Activated CD4-positive, alpha-beta T cell treated with anti-CD3 and anti-CD28 coated beads, Interleukin-2, amount 50 U/mL, for 48 hours (primary cell): ENCODE data around the gene WAPL.
"Not testable (repeated sequence)": the region's sequence is repeated elsewhere in the genome, so short reads cannot be mapped to it uniquely, and the experiment has no call there.

Experiments
- DNase-seq, 2 experiments: peaks; one replicate each; pipeline ENCODE4 v3.0.0-alpha.2; 2020

WAPL gene, protein sequence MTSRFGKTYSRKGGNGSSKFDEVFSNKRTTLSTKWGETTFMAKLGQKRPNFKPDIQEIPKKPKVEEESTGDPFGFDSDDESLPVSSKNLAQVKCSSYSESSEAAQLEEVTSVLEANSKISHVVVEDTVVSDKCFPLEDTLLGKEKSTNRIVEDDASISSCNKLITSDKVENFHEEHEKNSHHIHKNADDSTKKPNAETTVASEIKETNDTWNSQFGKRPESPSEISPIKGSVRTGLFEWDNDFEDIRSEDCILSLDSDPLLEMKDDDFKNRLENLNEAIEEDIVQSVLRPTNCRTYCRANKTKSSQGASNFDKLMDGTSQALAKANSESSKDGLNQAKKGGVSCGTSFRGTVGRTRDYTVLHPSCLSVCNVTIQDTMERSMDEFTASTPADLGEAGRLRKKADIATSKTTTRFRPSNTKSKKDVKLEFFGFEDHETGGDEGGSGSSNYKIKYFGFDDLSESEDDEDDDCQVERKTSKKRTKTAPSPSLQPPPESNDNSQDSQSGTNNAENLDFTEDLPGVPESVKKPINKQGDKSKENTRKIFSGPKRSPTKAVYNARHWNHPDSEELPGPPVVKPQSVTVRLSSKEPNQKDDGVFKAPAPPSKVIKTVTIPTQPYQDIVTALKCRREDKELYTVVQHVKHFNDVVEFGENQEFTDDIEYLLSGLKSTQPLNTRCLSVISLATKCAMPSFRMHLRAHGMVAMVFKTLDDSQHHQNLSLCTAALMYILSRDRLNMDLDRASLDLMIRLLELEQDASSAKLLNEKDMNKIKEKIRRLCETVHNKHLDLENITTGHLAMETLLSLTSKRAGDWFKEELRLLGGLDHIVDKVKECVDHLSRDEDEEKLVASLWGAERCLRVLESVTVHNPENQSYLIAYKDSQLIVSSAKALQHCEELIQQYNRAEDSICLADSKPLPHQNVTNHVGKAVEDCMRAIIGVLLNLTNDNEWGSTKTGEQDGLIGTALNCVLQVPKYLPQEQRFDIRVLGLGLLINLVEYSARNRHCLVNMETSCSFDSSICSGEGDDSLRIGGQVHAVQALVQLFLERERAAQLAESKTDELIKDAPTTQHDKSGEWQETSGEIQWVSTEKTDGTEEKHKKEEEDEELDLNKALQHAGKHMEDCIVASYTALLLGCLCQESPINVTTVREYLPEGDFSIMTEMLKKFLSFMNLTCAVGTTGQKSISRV (N-terminal part only)

GRCh38 chr10:86521678-86522509 is at the start of gene WAPL:
Gene WAPL (minus strand): TSS chr10:86521792. CDS start chr10:86518069, 3,723 bp downstream.
- peak; percentile 92 to 94 for DNase-seq

DNA sequence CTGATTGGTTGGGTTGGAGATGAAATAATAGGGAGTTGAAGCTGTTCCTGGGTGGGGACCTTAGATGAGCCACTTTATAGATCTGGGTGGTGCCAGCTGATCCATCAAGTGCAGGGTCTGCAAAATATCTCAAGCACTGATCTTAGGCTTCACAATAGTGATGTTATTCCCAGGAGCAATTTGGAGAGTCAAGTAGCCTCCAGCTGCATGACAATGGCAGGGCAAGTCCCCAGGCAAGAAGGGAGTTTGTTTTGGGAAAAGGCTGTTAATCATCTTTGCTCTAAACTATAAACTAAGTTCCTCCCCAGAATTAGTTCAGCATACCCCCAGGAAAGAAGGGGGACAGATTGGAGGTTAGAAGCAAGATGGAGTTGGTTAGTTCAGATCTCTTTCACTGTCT is 47.7 kb upstream of the WAPL start:
- no peak for DNase-seq

DNA sequence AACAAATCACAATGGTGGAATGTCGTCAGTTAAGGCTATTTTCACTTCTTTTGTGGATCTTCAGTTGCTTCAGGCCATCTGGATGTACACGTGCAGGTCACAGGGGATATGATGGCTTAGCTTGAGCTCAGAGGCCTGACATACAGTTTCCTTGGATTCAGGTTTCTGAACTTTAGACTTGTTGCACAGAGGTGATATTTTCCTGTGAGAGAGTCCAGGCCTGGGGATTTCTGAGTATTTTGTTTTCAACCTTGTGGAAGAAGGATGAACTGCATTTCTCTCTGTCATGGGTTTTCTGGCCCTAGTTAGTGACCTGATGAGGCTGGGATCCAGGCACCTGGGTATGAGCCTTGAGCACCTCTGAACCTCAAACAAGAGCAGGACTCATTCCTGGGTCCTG is 44.9 kb upstream of the WAPL start:
- DNase-seq = not testable (repeated sequence)

GRCh38 chr10:86563338-86563737 is 41.7 kb upstream of the WAPL start:
- not testable (repeated sequence) for DNase-seq

DNA sequence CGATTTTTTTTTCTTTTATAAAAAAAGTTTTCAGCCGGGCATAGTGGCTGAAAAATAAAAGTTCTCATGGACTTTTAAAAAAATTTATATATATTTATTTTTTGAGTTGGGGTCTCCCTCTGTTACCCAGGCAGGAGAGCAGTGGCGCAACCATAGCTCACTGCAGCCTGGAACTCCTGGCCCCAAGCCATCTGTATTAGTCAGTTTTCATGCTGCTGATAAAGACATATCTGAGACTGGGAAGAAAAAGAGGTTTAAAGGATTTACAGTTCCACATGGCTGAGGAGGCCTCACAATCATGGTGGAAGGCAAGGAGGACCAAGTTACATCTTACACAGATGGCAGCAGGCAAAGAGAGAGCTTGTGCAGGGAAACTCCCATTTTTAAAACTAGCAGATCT is 37.1 kb upstream of the WAPL start:
- not testable (repeated sequence) for DNase-seq

DNA sequence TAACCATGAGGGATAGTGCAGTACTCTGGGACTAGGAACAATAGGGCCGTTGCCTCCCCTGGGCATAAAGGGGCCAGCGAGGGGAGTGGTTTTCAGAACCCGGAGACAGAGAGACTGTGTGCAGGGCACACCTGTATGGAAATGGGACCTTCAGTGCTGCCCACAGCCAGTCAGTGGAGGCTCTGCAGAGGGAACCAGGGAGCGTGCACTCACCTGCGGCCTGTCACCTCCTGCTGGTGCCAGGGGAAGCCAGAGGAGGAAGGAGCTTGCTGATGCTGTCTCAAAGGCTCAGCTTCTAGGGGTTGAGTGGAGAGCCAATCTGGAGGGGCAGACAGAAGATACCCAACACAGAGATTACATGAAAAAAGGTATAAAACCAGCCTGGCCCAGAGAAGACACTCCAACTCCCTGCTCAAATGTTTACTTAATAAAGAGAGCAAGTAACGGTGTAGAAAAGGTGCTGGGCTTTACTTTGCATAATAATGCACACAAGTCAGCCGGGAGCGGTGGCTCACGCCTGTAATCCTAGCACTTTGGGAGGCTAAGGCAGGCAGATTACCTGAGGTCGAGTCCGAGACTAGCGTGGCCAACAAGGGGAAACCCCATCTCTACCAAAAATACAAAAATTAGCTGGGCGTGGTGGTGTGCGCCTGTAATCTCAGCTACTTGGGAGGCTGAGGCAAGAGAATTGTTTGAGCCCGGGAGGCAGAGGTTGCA is 35.5 kb upstream of the WAPL start:
- DNase-seq = no peak

DNA sequence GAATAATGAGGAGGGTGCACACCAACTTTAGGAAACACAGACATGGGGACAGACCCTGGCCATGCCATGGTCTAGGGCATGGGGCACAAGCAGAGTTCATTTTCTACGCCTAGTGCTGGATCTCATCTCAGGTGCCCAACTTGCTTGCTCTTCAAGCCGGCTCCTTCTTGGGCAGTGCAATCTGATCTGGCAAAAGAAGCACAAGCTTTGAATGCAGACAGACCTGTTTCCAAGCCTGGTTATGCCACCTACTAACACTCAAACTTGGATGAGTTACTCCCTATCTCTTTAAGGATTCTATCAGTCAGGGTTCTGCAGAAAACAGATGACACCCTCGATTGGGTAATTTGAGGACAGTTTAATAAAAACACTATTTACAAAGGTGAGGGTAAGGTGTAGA is 34.9 kb upstream of the WAPL start:
- DNase-seq = no peak

DNA sequence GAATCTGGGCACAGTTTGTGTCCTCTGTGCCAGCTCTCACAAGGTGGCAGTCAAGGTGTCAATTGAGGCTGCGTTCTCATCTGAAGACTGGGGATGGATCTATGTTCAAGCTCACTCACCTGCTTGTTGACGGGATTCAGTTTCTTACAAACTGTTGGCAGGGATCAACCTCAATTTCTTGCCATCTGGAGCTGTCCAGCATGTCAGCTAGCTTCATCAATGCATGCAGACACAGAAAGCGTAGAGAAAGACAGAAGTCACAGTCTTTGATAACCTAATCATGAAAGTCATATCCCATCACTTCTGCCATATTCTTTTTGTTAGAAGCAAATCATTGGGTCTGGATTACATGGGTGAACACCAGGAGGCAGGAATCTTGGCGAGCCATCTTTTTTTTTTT is 32.0 kb upstream of the WAPL start:
- DNase-seq = no peak

- no peak for DNase-seq
Observed at GRCh38 chr10:86553213-86553612, 31.6 kb upstream of the WAPL start.

DNA sequence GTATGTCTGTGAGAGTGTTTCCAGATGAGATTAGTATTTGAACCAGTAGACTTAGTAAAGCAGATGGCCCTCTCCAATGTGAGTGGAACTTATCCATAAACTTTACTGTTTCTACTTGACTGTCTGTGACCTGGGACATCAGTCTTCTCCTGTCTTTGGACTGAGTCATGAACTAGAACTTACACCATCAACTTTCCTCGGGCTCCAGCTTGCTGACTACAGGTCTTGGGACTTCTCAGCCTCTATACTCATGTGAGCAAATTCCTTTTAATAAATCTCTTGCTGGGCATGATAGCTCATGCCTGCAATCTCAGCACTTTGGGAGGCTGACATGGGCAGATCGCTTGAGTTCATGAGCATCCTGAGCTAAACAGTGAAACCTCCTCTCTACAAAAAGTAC is 25.7 kb upstream of the WAPL start:
- DNase-seq = no peak

DNA sequence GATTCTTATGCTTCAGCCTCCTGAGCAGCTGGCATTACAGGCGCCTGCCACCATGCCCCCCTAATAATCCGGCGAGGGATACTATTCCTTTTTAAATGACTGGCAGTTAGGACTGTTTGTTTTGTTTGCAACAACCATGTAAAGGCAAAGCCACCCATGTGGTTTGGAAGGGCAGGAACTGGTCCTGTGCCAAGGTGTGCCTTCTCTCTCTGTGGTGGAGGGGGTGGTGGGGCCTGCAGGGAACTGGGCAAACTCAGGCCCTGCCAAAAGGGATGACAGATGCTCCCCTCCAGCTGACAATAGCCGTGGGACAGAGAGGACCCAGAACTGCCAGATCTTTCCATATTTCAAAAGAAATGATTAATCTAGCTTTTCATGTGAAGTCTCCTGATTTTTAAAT is 23.5 kb upstream of the WAPL start:
- no peak for DNase-seq

DNA sequence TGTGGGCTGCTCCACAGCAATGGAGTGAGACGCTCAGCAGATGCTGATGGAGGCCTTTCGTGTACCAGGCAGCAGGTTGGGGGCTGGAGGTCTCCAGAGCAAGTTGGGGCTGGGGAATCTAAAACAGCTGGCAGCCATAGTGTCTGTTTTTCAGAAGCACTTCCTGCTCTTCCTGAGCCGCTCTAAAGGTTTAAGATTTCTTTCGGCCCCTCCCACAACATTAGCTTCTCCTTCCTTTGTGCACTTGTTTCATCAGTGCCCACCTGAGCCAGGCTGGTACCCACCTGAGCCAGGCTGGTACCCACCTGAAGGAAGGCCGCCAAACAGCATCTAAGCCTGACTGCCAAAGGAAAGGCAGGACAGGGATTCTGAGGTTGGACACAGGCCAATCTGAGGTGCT is 18.4 kb upstream of the WAPL start:
- DNase-seq = no peak

DNA sequence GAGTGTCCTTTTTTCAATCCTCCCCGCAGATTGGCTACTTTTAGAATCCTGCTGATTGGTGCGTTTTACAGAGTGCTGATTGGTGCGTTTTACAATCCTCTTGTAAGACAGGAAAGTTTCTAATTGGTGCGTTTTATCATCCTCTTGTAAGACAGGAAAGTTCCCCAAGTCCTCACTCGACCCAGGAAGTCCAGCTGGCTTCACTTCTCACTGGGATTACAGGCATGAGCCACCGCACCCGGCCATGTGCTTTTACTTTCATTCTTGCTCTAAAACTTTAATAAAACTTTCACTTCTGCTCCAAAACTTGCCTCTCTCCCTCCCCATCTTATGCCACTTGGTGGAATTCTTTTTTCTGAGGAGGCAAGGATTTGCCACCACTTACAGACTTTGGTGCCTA is 17.0 kb upstream of the WAPL start:
- no peak for DNase-seq

GRCh38 chr10:86538040-86538439 is 16.4 kb upstream of the WAPL start:
- not testable (repeated sequence) for DNase-seq

DNA sequence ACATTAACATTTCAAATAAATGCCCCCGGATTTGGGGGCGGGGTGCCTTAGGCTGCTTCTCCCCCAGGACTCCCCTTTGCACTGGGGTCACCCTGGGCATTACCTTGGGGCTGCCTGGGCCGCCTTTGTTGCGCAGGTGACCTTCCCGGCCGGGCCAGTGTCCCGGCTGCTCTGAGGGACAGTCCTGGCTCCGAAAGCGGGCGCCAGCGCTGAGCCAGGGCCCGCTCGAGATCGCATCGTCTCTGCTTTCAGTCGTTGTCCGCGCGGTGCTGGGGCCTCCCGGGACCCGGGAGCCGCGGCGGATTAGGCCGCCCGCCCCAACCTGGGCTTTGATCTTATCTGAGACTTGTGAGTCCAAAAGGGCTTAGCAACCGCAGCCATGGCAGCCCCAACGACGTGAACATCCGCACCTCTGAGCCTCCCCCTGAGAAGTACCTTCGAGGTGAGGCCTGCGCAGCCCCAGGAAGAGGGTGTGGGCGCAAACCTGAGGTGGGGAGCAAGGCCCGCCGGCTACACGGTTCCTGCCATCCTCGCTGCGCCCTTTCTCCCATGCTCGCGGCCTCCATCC is 14.8 kb upstream of the WAPL start:
- peak; percentile 39 to 44 for DNase-seq

DNA sequence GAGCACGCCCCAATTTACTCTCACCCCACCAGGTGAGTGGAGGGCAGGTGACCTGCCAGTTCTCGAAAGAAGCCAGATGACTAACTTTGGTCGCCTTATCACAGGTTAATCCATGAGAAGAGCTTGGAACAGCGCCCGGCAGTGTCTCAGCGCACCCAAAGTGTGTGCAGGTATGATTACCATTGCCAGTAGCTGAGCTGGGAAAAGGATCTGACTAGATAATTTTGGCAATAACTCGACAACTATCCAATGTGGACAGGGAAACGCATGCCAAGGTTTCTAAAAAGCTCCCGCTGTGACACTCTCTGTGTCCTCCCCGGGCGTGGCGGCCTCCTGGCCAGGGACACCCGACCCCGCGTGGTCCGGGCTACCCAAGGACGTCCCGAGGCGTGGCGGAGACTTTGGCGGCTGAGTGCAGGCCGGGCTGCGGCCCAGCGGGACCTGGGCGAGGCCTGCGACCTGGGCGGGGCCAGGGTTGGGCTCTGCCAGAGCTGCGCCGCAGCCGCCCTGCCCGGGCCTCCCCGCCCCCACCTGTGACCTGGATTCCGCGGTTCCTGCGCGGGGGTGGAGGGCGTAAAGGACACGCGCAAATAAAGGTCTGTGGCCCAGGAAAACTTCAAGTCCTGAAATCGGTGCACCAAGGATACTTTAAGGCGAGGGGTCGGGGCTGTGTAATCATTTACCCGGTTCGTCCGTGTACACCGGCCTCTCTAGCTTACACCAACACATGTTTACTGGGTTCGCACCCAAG is 13.7 kb upstream of the WAPL start:
- peak; percentile 43 to 49 for DNase-seq

DNA sequence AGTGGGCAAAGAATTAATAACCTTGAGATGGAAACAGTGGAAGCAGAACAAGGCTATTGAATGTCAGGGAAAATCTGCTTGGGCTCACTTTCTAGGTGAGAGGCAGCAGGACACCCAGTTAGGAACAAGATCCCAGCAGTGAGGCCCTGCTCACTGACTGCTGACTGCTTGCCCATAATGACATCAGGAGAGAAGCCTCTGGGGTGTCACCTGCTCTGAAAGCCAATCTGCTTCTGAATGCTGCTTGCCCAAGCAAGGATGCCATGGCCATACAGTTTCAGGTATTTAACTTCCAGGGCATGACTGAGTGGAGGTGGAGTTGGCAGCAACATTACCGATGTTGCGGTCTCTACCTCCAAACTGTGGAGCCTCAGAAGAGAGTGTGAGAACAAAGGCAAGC is 11.7 kb upstream of the WAPL start:
- no peak for DNase-seq

DNA sequence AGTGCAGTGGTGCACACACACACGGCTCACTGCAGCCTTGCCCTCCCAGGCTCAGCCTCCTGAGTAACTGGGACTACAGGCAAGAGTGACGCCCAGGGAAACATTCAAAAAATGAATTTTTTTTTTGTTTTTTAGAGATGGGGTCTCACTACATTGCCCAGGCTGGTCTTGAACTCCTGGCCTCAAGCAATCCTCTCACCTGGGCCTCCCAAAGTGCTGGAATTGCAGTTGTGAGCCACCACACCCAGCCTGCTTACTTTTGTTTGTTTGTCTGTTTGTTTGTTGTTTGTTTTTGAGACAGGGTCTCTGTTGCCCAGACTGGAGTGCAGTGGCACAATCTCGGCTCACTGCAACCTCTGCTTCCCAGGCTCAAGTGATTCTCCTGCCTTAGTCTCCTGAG is 7.1 kb upstream of the WAPL start:
- DNase-seq = not testable (repeated sequence)

GRCh38 chr10:86526606-86527005 is 5.0 kb upstream of the WAPL start:
- no peak for DNase-seq

GRCh38 chr10:86525713-86526112 is 4.1 kb upstream of the WAPL start:
- not testable (repeated sequence) for DNase-seq
